GM18499 (cell line): ENCODE measurements around the gene HNRNPL.
"Not testable (repeated sequence)": the region's sequence is repeated elsewhere in the genome, so short reads cannot be mapped to it uniquely, and the experiment has no call there.

Source experiments
- ATAC-seq: cut with Tn5 transposase; IDR thresholded peaks from one replicate; pipeline ENCODE4 v1.9.1; 2021; ENCODE audit warnings: moderate number of reproducible peaks; ENCODE audit not compliant: insufficient read depth, unreplicated experiment

Gene HNRNPL

GRCh38 chr19:38849860-38850435, at the start of gene HNRNPL:
Gene HNRNPL, minus strand, starts transcription at chr19:38849986. Its CDS starts 20 bp downstream, at chr19:38849966.
- ATAC-seq = peak; percentile 35

- no peak for ATAC-seq
Measured at GRCh38 chr19:38898788-38899446, 49.1 kb upstream of the HNRNPL start.

GRCh38 chr19:38894968-38895367, 45.2 kb upstream of the HNRNPL start:
- no peak for ATAC-seq

- ATAC-seq = no peak
Measured at GRCh38 chr19:38893341-38893771, 43.6 kb upstream of the HNRNPL start.

- ATAC-seq = no peak
Measured at GRCh38 chr19:38892841-38893240, 43.1 kb upstream of the HNRNPL start.

- ATAC-seq = no peak
Measured at GRCh38 chr19:38891771-38892170, 42.0 kb upstream of the HNRNPL start.

- ATAC-seq = no peak
Measured at GRCh38 chr19:38890686-38891085, 40.9 kb upstream of the HNRNPL start.

- ATAC-seq = no peak
Measured at GRCh38 chr19:38889803-38890202, 40.0 kb upstream of the HNRNPL start.

GRCh38 chr19:38888876-38889275, 39.1 kb upstream of the HNRNPL start:
- ATAC-seq = no peak

- ATAC-seq = not testable (repeated sequence)
Measured at GRCh38 chr19:38884691-38885090, 34.9 kb upstream of the HNRNPL start.

- no peak for ATAC-seq
Measured at GRCh38 chr19:38883286-38883685, 33.5 kb upstream of the HNRNPL start.

- ATAC-seq = no peak
Measured at GRCh38 chr19:38880882-38881609, 31.3 kb upstream of the HNRNPL start.

GRCh38 chr19:38880076-38880881, 30.5 kb upstream of the HNRNPL start:
- ATAC-seq = no peak

GRCh38 chr19:38879400-38879751, 29.6 kb upstream of the HNRNPL start:
- no peak for ATAC-seq

GRCh38 chr19:38878575-38879399, 29.0 kb upstream of the HNRNPL start:
- no peak for ATAC-seq

GRCh38 chr19:38877781-38878574, 28.2 kb upstream of the HNRNPL start, which contains the start of gene RINL:
Gene RINL, minus strand, starts transcription at chr19:38878275. Its CDS starts 1,533 bp downstream, at chr19:38876742.
- ATAC-seq = no peak

GRCh38 chr19:38875656-38876395, 26.0 kb upstream of the HNRNPL start:
- ATAC-seq = no peak

GRCh38 chr19:38873400-38873799, 23.6 kb upstream of the HNRNPL start:
- not testable (repeated sequence) for ATAC-seq
